Brain microvascular endothelial cell (primary cell): Measurements from ENCODE around the gene LRRFIP1.

Experiments used
- DNase-seq: peaks from one replicate; pipeline ENCODE4 v3.0.0-alpha.2; 2020
- H3K27ac ChIP-seq: fragments of 250-450 bp; sonication (Bioruptor Pico); 2 replicates; pipeline ENCODE4 v1.5.1; 2020; ENCODE audit warnings: mild to moderate bottlenecking, moderate library complexity
- H3K27me3 ChIP-seq: fragments of 250-450 bp; sonication (Bioruptor Pico); replicated peaks from 2 replicates; pipeline ENCODE4 v1.5.1; 2020; ENCODE audit warnings: mild to moderate bottlenecking
- H3K36me3 ChIP-seq: fragments of 250-450 bp; sonication (Bioruptor Pico); replicated peaks from 2 replicates; pipeline ENCODE4 v1.5.1; 2020; ENCODE audit warnings: mild to moderate bottlenecking
- H3K4me3 ChIP-seq: 2 replicates; pipeline ENCODE4 v1.5.1; 2011; ENCODE audit warnings: low read depth, mild to moderate bottlenecking, control low read depth, low read length, moderate library complexity
- CTCF ChIP-seq: IDR thresholded peaks from 2 replicates; pipeline ENCODE4 v1.5.1; 2011; ENCODE audit warnings: low read depth, mild to moderate bottlenecking, moderate library complexity, low read length, control low read depth, inconsistent platforms; ENCODE audit errors: missing control alignments
- in situ Hi-C: cut with HindIII; loops from 2 replicates; pipeline ENCODE4 v1.10.0; 2017; ENCODE audit warnings: low sequenced_read_pairs, low pct_ligation_motif_present

LRRFIP1 gene

GRCh38 chr2:237645261-237645660 lies 17.9 kb downstream of the LRRFIP1 start:
- Histone ChIP-seq H3K27me3 (no peaks in the 10 kb centered on the region), H3K36me3 (no peaks in the 10 kb centered on the region), H3K4me3 (no peak overlapping the region), H3K27ac (no peak overlapping the region)
- no peak for TF ChIP-seq CTCF
- in situ Hi-C loops, result no loop called here
- DNase-seq, result no peak

- in situ Hi-C loops, result no loop called here
- no peak for TF ChIP-seq CTCF
Measured at GRCh38 chr2:237647176-237648015, 20.0 kb downstream of the LRRFIP1 start.

GRCh38 chr2:237648016-237648381 lies 20.6 kb downstream of the LRRFIP1 start:
- H3K36me3 ChIP-seq, result no peaks in the 10 kb centered on the region
- no peak overlapping the region for H3K4me3 ChIP-seq
- TF ChIP-seq CTCF, result no peak
- no peak for DNase-seq
- in situ Hi-C loops, result no loop called here
- no peaks in the 10 kb centered on the region for H3K27me3 ChIP-seq
- no peak overlapping the region for H3K27ac ChIP-seq

More at GRCh38 chr2:237647176-237648015, 20.0 kb downstream of the LRRFIP1 start:
- no peak overlapping the region for H3K4me3 ChIP-seq
- DNase-seq, result no peak
- no peaks in the 10 kb centered on the region for H3K36me3 ChIP-seq
- H3K27me3 ChIP-seq, result no peaks in the 10 kb centered on the region
- no peak overlapping the region for H3K27ac ChIP-seq

- no peak for DNase-seq
- TF ChIP-seq CTCF, result no peak
- Histone ChIP-seq H3K36me3 (no peaks in the 10 kb centered on the region), H3K4me3 (no peak overlapping the region), H3K27ac (no peak overlapping the region), H3K27me3 (no peaks in the 10 kb centered on the region)
- in situ Hi-C loops, result no loop called here
Measured at GRCh38 chr2:237649541-237650454, 22.4 kb downstream of the LRRFIP1 start.

GRCh38 chr2:237650455-237650850 lies 23.1 kb downstream of the LRRFIP1 start:
- Histone ChIP-seq H3K27ac (no peak overlapping the region), H3K36me3 (no peaks in the 10 kb centered on the region), H3K4me3 (no peak overlapping the region), H3K27me3 (no peaks in the 10 kb centered on the region)
- in situ Hi-C loops, result no loop called here
- no peak for TF ChIP-seq CTCF
- no peak for DNase-seq
